ENCODE measurements around the gene IGF2R. TPM values are rescaled to one million over a fixed set of nuclear protein-coding genes. Genes with fewer than 3 reads are reported as not detected.

IGF2R gene
- total RNA-seq, 1 donor from 2014 or later = 105 TPM

DNA sequence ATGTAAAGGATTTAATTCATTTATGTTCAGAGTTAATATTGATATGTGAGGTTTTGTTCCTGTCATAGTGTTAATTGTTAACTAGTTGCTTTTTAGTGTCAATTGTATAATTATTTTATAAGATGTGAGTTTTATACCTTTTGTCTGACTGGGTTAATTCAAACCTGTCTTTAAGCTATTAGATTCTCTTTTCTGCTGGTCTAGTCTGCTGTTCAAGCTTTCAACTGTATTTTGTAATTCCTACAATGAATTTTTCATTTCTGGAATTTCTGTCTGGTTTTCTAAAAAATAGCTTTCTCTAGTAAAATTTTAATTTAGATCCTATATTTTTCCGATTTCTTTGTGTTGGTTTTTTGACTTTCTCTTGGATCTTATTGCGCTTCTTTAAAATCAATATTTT lies 26.5 kb downstream of the IGF2R start:
- H3K4me3 Mint-ChIP-seq (ENCODE audit: unreplicated experiment) = no peak overlapping the region
- no peaks in the 10 kb centered on the region for H3K27me3 Mint-ChIP-seq (ENCODE audit: unreplicated experiment)
- no peak overlapping the region for H3K27ac Mint-ChIP-seq (ENCODE audit: unreplicated experiment)
- H3K9me3 Mint-ChIP-seq (ENCODE audit: unreplicated experiment) = peaks cover 5% of the 10 kb centered on the region
- no peak for DNase-seq
- peaks cover 28% of the 10 kb centered on the region for H3K36me3 Mint-ChIP-seq (ENCODE audit: unreplicated experiment)
- TF ChIP-seq CTCF (IDR thresholded peaks at IDR 0.05; ENCODE audit: partially characterized antibody, unreplicated experiment) = no peak
- peaks cover 3% of the 10 kb centered on the region for H3K4me1 Mint-ChIP-seq (ENCODE audit: low read depth, unreplicated experiment)

DNA sequence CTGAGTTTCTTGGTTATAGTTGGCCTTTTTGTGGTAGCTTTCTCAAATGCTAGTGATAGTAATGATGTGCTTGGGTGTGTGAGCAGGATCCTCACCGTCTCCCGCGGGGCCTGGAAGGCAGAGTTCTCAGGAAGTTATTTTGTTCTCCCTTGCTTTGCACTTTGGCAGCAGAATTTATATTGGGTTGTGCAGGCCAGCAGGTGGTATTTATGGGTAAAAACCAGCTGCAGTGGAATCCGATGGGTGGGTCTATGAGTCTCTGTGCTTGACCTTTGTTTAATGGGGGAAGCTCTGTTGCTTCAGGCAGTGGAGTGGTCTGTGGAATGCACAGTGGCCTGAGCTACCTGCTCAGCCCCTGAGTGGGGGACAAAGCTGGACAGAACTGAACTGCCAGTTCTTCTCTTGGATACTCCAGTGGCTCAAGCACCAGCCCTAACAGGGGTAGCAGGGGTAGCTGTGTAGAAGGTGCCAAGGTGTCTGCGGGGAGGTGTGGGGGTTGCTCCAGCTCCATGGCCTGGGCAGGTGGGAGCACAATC lies 27.3 kb downstream of the IGF2R start:
- H3K27me3 Mint-ChIP-seq (ENCODE audit: unreplicated experiment) = no peaks in the 10 kb centered on the region
- no peak for DNase-seq
- no peak overlapping the region for H3K27ac Mint-ChIP-seq (ENCODE audit: unreplicated experiment)
- H3K36me3 Mint-ChIP-seq (ENCODE audit: unreplicated experiment) = peaks cover 28% of the 10 kb centered on the region
- no peak for TF ChIP-seq CTCF (IDR thresholded peaks at IDR 0.05; ENCODE audit: partially characterized antibody, unreplicated experiment)
- peaks cover 3% of the 10 kb centered on the region for H3K4me1 Mint-ChIP-seq (ENCODE audit: low read depth, unreplicated experiment)
- H3K4me3 Mint-ChIP-seq (ENCODE audit: unreplicated experiment) = no peak overlapping the region
- peaks cover 5% of the 10 kb centered on the region for H3K9me3 Mint-ChIP-seq (ENCODE audit: unreplicated experiment)

- no peak for DNase-seq
- Mint-ChIP-seq H3K4me3 (ENCODE audit: unreplicated experiment) (no peak overlapping the region), H3K9me3 (ENCODE audit: unreplicated experiment) (peaks cover 5% of the 10 kb centered on the region), H3K4me1 (ENCODE audit: low read depth, unreplicated experiment) (peaks cover 3% of the 10 kb centered on the region), H3K36me3 (ENCODE audit: unreplicated experiment) (peaks cover 23% of the 10 kb centered on the region), H3K27ac (ENCODE audit: unreplicated experiment) (no peak overlapping the region), H3K27me3 (ENCODE audit: unreplicated experiment) (no peaks in the 10 kb centered on the region)
- TF ChIP-seq CTCF (IDR thresholded peaks at IDR 0.05; ENCODE audit: partially characterized antibody, unreplicated experiment) = no peak
Measured at GRCh38 chr6:159996626-159997497, 28.0 kb downstream of the IGF2R start.

DNA sequence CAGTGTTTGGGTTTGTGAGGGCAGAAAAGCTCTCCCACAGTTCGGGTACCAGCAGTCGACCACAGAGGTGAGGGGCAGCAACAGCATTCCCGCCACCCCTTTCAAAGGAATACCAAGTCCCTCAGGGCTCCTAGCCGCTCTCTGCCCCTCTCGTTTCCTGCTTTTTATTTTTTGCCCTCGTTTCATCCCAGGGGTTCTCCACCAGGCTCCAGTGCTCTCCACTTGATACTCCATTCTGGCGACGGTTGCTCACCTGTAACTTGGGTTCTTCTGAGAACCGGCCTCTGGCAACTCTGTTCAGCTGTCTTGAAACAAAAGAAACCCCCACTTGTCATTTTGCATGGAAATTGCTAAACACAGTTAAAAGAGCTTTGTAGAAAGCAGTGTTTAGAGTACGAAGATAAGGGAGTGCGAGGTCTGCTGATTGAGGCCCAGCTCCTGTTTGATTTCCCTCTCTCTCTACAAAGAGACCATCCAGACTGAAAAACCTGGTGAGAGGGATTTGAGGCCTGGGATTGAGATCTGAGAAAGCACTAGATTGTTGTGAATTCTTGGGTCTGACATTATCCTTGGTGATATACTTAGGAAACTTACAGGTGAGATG lies 28.7 kb downstream of the IGF2R start:
- no peak overlapping the region for H3K4me3 Mint-ChIP-seq (ENCODE audit: unreplicated experiment)

More for the DNA sequence above, 28.7 kb downstream of the IGF2R start:
- H3K9me3 Mint-ChIP-seq (ENCODE audit: unreplicated experiment) = peaks cover 5% of the 10 kb centered on the region
- DNase-seq = no peak
- TF ChIP-seq CTCF (IDR thresholded peaks at IDR 0.05; ENCODE audit: partially characterized antibody, unreplicated experiment) = no peak
- peaks cover 23% of the 10 kb centered on the region for H3K36me3 Mint-ChIP-seq (ENCODE audit: unreplicated experiment)
- peaks cover 3% of the 10 kb centered on the region for H3K4me1 Mint-ChIP-seq (ENCODE audit: low read depth, unreplicated experiment)
- H3K27me3 Mint-ChIP-seq (ENCODE audit: unreplicated experiment) = no peaks in the 10 kb centered on the region
- no peak overlapping the region for H3K27ac Mint-ChIP-seq (ENCODE audit: unreplicated experiment)
